Right lobe of liver (tissue), 6 donors: ENCODE data around the gene BUB1B. TPM values are rescaled to one million over a fixed set of nuclear protein-coding genes. Genes with fewer than 3 reads are reported as not detected.

Source experiments
- ATAC-seq, 4 donors: fragments of 200-7000 bp; cut with Tn5 transposase; one replicate each; pipeline ENCODE4 v1.9.1; 2020; ENCODE audit warnings: mild to moderate bottlenecking in 4 of 4, moderate library complexity in 4 of 4
- DNase-seq, 3 donors: peaks; one replicate each; pipeline ENCODE4 v3.0.0-alpha.2; 2020
- H3K27ac ChIP-seq, 3 donors: fragments of 200-600 bp; one replicate each; pipeline ENCODE4 v1.8.0; 2022
- H3K27me3 ChIP-seq, 2 donors: fragments of 200-600 bp; one replicate each; pipeline ENCODE4 v1.8.0; 2022
- H3K36me3 ChIP-seq, 4 donors: fragments of 200-600 bp; sonication (generic) in 1 of 4; one replicate each; pipeline versions ENCODE4 v1.5.1 to v1.8.0; 2017 to 2022; ENCODE audit warnings: control low read depth in 1 of 4
- H3K4me1 ChIP-seq, 4 donors: fragments of 200-600 bp; sonication (generic) in 1 of 4; one replicate each; pipeline versions ENCODE4 v1.5.1 to v1.8.0; 2017 to 2022; ENCODE audit warnings: control low read depth in 1 of 4
- H3K4me3 ChIP-seq, 3 donors: fragments of 200-600 bp; one replicate each; pipeline ENCODE4 v1.8.0; 2022
- H3K9me3 ChIP-seq, 4 donors: fragments of 200-600 bp; sonication (generic) in 1 of 4; one replicate each; pipeline versions ENCODE4 v1.5.1 to v1.8.0; 2017 to 2022; ENCODE audit warnings: control low read depth in 1 of 4
- POLR2A ChIP-seq: fragments of 450-650 bp; IDR thresholded peaks from one replicate; pipeline ENCODE4 v1.6.1; 2017; ENCODE audit warnings: antibody characterized with exemption, mild to moderate bottlenecking
- WGBS: methylation state at CpG from one replicate; pipeline ENCODE4 v1.1.6; 2018; ENCODE audit warnings: low coverage, low lambda C conversion rate; ENCODE audit not compliant: insufficient coverage; ENCODE audit errors: missing lambda C conversion rate; 5-methylcytosine and 5-hydroxymethylcytosine counted together
- intact Hi-C, 2 donors: fragments of 100-400 bp; cut with DNase I; formaldehyde crosslinking; loops; one replicate each; pipeline versions ENCODE4 v1.11.2 to v1.14.1; 2022
- total RNA-seq, 6 experiments: library from RNA; depleted of rRNA in 2 of 6; stranded (reverse); fragments of >200 nt in 2 of 6; fragmentation: NEBNext Ultra II Directional in 3 of 6; extraction: Animal tissue kit (Norgen Biotek cat#: 25700) in 3 of 6; gene quantifications; one replicate each; pipeline versions ENCODE4 v1.1.0 to v1.2.4, GENCODE V29; 2016 to 2023
- TF ChIP-seq, protein P1 (sequence below), 4 donors: fragments of 200-600 bp in 3 of 4; fragments of 450-650 bp in 1 of 4; IDR thresholded peaks; one replicate each; pipeline versions ENCODE4 v1.5.1 to v1.8.0; 2016 to 2022; ENCODE audit warnings: antibody characterized with exemption in 4 of 4, mild to moderate bottlenecking in 2 of 4
- donor health status: DM: no; HTN: yes; CAD: no.
- donor health status: DM: no; HTN: no; CAD: no.
- donor health status: DM: no; HTN: no; CAD: no.
- donor health status: DM: no; HTN: yes; CAD: no.
- donor health status: DM: no; HTN: yes; CAD: no.

The BUB1B gene
- total RNA-seq, 6 experiments from 2014 or later: 0.39 to 1.7 (median 1.2) TPM; not detected in 1

DNA sequence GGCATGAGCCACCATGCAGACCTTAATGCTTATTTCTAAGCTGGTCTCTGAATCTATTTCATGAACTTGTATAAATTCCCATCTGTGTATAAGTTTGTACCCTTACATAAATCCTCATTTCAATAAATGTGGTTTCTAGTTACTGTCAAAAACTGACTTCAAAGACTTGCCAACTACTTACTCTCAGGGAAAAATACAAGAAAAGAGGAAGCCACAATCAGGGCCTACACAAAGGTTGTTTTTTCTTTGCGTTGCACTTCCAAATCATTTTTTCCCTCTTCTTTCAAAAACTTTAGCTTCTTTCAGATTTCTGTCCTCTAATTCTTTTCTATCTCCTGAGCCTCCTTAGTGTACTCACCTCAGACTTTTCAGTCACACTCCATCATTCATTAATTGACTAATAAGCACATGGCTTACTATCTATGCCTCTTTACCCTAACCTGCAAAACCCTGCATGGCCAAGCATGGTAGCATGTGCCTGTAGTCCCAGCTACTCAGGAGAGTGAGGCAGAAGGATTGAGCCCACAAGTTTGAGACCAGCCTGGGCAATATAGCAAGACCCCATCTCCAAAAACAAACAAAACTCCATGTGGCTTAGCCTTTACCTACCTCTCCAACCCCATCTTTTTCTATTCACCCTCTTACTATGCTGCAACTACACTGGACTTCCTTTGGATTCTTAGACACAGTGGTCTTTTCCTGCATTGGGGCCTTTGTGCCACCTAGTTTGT is 37.7 kb downstream of the BUB1B start:
- ATAC-seq: no peak

DNA sequence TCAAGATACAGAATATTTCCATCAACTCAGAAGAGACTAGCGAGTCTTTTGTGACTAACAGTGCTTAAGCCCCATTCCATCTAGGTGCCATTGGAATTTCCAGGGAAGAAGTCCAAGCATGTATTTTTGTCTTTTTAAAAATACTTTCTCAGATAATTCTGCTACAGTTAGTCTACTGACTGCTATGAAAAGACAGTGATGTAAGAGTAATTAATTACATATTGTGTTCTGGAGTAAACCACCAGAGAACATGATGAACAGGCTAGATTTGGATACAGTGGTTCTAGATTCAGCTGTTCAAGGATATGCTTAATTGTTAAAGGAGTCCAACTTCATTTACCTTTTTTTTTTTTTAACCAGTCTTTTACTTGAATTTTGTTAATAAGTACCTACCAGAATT is 43.2 kb downstream of the BUB1B start:
- no peak for ATAC-seq
- Histone ChIP-seq H3K36me3 (no peaks in the 10 kb centered on the region), H3K9me3 (no peaks in the 10 kb centered on the region), H3K4me1 (no peaks in the 10 kb centered on the region), H3K4me3 (no peak overlapping the region), H3K27me3 (no peaks in the 10 kb centered on the region), H3K27ac (no peak overlapping the region)
- intact Hi-C loops: no loop called here
- TF ChIP-seq, protein P1, sequence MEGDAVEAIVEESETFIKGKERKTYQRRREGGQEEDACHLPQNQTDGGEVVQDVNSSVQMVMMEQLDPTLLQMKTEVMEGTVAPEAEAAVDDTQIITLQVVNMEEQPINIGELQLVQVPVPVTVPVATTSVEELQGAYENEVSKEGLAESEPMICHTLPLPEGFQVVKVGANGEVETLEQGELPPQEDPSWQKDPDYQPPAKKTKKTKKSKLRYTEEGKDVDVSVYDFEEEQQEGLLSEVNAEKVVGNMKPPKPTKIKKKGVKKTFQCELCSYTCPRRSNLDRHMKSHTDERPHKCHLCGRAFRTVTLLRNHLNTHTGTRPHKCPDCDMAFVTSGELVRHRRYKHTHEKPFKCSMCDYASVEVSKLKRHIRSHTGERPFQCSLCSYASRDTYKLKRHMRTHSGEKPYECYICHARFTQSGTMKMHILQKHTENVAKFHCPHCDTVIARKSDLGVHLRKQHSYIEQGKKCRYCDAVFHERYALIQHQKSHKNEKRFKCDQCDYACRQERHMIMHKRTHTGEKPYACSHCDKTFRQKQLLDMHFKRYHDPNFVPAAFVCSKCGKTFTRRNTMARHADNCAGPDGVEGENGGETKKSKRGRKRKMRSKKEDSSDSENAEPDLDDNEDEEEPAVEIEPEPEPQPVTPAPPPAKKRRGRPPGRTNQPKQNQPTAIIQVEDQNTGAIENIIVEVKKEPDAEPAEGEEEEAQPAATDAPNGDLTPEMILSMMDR (IDR thresholded peaks at IDR 0.05): no peak
- TF ChIP-seq POLR2A: no peak
- DNase-seq: no peak
- 100% methylated on average over 1 of the region's 1 CpG for WGBS

More for the DNA sequence above, 37.7 kb downstream of the BUB1B start:
- H3K27me3 ChIP-seq: no peaks in the 10 kb centered on the region
- H3K36me3 ChIP-seq: no peaks in the 10 kb centered on the region
- H3K4me3 ChIP-seq: no peak overlapping the region
- no peak for DNase-seq
- no peaks in the 10 kb centered on the region for H3K4me1 ChIP-seq
- 87% methylated on average over 1 of the region's 1 CpG for WGBS
- no peak overlapping the region for H3K27ac ChIP-seq
- TF ChIP-seq, protein P1 (IDR thresholded peaks at IDR 0.05): no peak
- no peak for TF ChIP-seq POLR2A
- intact Hi-C loops: no loop called here
- no peaks in the 10 kb centered on the region for H3K9me3 ChIP-seq

DNA sequence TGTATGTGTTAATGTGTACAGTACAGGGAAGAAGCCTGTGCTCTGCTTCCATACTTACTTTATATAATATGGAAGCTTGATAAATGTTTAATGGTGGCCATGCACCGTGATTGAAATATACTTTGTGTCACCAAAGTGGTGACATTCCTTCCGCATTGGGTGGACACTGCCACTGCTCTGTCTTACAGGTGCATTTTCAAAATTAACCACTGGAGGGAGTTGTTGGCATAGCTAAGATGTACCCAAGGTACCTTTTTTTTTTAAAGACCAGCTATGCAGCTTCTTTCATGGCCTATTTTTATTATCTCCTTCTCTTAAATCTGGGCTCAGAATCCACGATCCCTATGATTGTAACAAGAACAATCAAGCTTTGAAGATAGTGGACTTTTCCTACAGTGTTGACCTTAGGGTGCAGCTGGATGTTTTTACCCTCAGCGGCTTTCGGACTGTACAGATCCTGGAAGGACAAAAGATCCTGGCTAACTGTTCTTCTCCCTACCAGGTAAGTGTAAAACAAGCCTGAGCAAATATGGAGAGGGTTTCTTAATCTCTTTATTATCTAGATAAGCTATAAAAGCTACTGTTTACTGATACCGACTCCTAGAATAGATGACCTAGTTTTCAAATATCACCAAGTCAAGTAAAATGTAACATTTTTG is 56.4 kb downstream of the BUB1B start:
- 52% methylated on average over 6 of the region's 6 CpGs for WGBS
- Histone ChIP-seq H3K27me3 (no peaks in the 10 kb centered on the region), H3K36me3 (no peaks in the 10 kb centered on the region), H3K4me3 (no peak overlapping the region), H3K9me3 (no peaks in the 10 kb centered on the region), H3K27ac (no peak overlapping the region), H3K4me1 (no peaks in the 10 kb centered on the region)
- peak in 1 of 3 donors; percentile 55 for DNase-seq
- intact Hi-C loops: loop anchor here in 1 of 2 donors (5.0 kb wide), 1 partner anchor 60 kb away; no protein-coding TSS in a partner anchor
- peak; percentile 96 to 99 (median 97) for ATAC-seq
- TF ChIP-seq, protein P1 (IDR thresholded peaks at IDR 0.05): peak; percentile 87 to 91 (median 87)
- no peak for TF ChIP-seq POLR2A

DNA sequence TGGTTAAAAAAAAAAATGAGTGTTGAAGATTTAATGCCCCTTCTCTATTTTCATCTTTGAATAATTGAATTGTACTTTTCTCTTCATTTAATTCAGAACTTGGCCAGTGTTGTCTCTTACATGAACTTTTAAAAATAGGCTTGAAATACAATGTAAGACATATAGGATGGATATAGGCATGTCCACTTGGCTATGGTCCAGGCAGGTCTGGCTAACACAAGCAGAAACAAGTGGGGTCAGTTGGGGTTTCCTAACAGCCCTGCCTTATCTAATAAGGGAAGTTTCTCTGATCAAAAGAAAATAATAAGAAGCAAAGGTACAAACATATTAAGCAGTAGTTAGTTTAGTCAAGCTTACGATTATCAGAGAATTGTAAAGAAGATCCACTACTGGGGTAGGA is 58.9 kb downstream of the BUB1B start:
- 83% methylated on average over 1 of the region's 1 CpG for WGBS
- ATAC-seq (no peak), DNase-seq (no peak)
- Histone ChIP-seq H3K36me3 (no peaks in the 10 kb centered on the region), H3K27me3 (no peaks in the 10 kb centered on the region), H3K27ac (no peak overlapping the region), H3K9me3 (no peaks in the 10 kb centered on the region), H3K4me3 (no peak overlapping the region), H3K4me1 (no peaks in the 10 kb centered on the region)
- TF ChIP-seq POLR2A: no peak
- TF ChIP-seq, protein P1 (IDR thresholded peaks at IDR 0.05): no peak
- intact Hi-C loops: loop anchor here (5.0 kb wide), 2 partner anchors 52 to 58 kb away; no protein-coding TSS in a partner anchor
